Heart right ventricle (tissue), 16 donors: ENCODE results near the gene VENTX. TPM values are rescaled to one million over a fixed set of nuclear protein-coding genes. Genes with fewer than 3 reads are reported as not detected.

ENCODE experiments used
- ATAC-seq, 8 donors: fragments of 200-7000 bp; cut with Tn5 transposase; one replicate each; pipeline ENCODE4 v1.9.1; 2020; ENCODE audit warnings: mild to moderate bottlenecking in 8 of 8, moderate library complexity in 8 of 8, moderate number of reproducible peaks in 1 of 8
- DNase-seq, 2 donors: peaks; one replicate each; pipeline ENCODE4 v3.0.0-alpha.2; 2020
- H3K27ac ChIP-seq, 10 donors: fragments of 200-600 bp; sonication (generic) in 2 of 10; one replicate each; pipeline versions ENCODE4 v1.5.0 to v1.8.0; 2020 to 2022; ENCODE audit warnings: mild to moderate bottlenecking in 3 of 10
- H3K27me3 ChIP-seq, 7 donors: fragments of 200-600 bp; one replicate each; pipeline ENCODE4 v1.8.0; 2021 to 2022; ENCODE audit warnings: mild to moderate bottlenecking in 2 of 7
- H3K36me3 ChIP-seq, 9 donors: fragments of 200-600 bp; sonication (generic) in 1 of 9; one replicate each; pipeline versions ENCODE4 v1.5.0 to v1.8.0; 2020 to 2022; ENCODE audit warnings: mild to moderate bottlenecking in 2 of 9
- H3K4me1 ChIP-seq, 9 donors: fragments of 200-600 bp; sonication (generic) in 1 of 9; one replicate each; pipeline versions ENCODE4 v1.5.0 to v1.8.0; 2020 to 2022; ENCODE audit warnings: mild to moderate bottlenecking in 4 of 9
- H3K4me3 ChIP-seq, 10 donors: fragments of 200-600 bp; sonication (generic) in 2 of 10; one replicate each; pipeline versions ENCODE4 v1.5.0 to v1.8.0; 2020 to 2022; ENCODE audit warnings: mild to moderate bottlenecking in 7 of 10, moderate library complexity in 2 of 10
- H3K9me3 ChIP-seq, 11 donors: fragments of 200-600 bp in 10 of 11; sonication (generic) in 2 of 11; one replicate each; pipeline versions ENCODE4 v1.5.0 to v1.8.0; 2013 to 2022; ENCODE audit warnings: mild to moderate bottlenecking in 2 of 11, control low read depth in 1 of 11, moderate library complexity in 1 of 11
- WGBS, 2 donors: extraction: QIAGEN DNeasy Blood & Tissue Kit; methylation state at CpG; one replicate each; pipeline ENCODE4 v1.1.7; 2013; ENCODE audit warnings: inconsistent platforms in 1 of 2; 5-methylcytosine and 5-hydroxymethylcytosine counted together
- intact Hi-C, 10 donors: fragments of 100-400 bp; cut with DNase I; formaldehyde crosslinking; loops; one replicate each; pipeline versions ENCODE4 v1.11.1 to v1.14.2; 2022
- polyA plus RNA-seq, 2 donors: library from polyadenylated mRNA; stranded (reverse); fragments of 200-250 nt; gene quantifications; one replicate each; pipeline ENCODE4 v1.2.3, GENCODE V29; 2013
- total RNA-seq, 10 donors: library from RNA; stranded (reverse); fragmentation: NEBNext Ultra II Directional in 3 of 10; extraction: Animal tissue kit (Norgen Biotek cat#: 25700) in 3 of 10; gene quantifications; one replicate each; pipeline versions ENCODE4 v1.2.1 to v1.2.4, GENCODE V29; 2021 to 2023
- TF ChIP-seq, protein P1 (sequence below), 9 donors: fragments of 200-600 bp; sonication (generic) in 2 of 9; IDR thresholded peaks; one replicate each; pipeline versions ENCODE4 v1.5.0 to v1.8.0; 2021 to 2022; ENCODE audit warnings: antibody characterized with exemption in 9 of 9, mild to moderate bottlenecking in 5 of 9, moderate library complexity in 1 of 9
- donor health status: Arrhythmogenic right ventricular cardiomyopathy.
- donor health status: ischemic (EF 13 %, LVEDD 7.1; RV severe dilation, severe dysfunction).
- donor health status: healthy with polysubstance abuse.
- donor health status: DM: no; HTN: yes; CAD: no.
- donor health status: DM: no; HTN: no; CAD: no.
- donor health status: ischemic (EF 25% LVEDD 6.9; RV normal size, moderate dysfunction).
- donor health status: ischemic (EF 25% LVEDD 5.7; RV mildly dilated, moderate dysfunction).
- donor health status: healthy.
- donor health status: DM: yes; HTN: yes; CAD: no.
- donor health status: Ischemic cardiomyopathy.
- donor health status: ischemic (EF 35%, LVEDD 5.7; RV mildly dilated, moderate dysfunction).
- donor health status: nonischemic (EF 11% LVEDD 7.7; RV severe dilation, severe dysfunction).
- donor health status: DM: yes; HTN: yes; CAD: no.
- donor health status: PGD.
- donor health status: ischemic (EF 29% LVEDD 5.4; RV normal size, mild dysfunction).
- donor health status: nonischemic (EF 23%, LVEDD 6.1; RV moderate dilation, normal function).

The VENTX gene
- total and polyA plus RNA-seq, 12 donors = 0.19 to 1.5 (median 0.64) TPM; not detected in 1

DNA sequence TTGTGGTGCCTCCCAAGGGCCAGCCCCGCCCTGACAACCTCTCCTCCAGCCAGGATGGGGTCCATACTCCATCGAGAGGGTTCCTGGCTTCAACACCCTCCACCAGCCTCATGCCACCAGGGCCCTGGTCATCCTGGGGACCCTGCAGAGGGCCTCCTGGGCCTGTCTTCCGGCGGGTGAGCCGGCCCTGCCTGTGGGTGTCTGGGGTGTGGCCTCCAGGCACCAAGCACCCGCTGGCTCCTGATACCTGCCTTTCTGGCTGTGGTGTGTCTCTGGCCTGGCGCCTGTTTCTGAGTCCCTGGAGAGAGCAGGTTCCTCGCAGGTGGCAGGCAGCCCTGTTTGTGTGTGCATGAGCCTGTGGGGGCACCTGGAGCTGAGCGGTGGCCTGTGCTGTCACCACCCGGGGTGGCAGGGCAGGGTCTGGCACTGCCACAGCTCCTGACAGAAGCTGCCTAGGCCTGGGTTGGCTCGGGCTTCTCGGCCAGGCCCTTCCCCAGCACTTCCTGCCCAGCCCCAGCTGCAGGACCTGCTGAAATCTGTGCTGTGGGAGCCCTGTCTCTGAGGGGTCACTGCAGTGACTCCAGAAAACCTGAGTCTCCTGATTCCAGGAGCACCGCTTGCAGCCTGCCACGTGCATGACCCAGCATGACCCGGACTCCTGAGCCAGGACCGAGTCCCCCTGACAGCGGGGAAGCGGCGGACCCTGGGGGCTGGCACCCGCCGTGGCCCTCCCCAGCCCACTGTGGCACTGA is 20.6 kb downstream of the VENTX start:
- peaks cover 0 to 7% (median 0%) of the 10 kb centered on the region in 7 donors for H3K27me3 ChIP-seq
- H3K36me3 ChIP-seq = peaks cover 0 to 4% (median 0%) of the 10 kb centered on the region in 9 donors
- WGBS, 2 donors = 66 to 79% methylated on average over 21 of the region's 21 CpGs
- intact Hi-C loops = no loop called here
- peak in 1 of 8 donors; percentile 1 for ATAC-seq
- no peaks in the 10 kb centered on the region for H3K9me3 ChIP-seq
- H3K4me3 ChIP-seq = peak overlapping the region in 3 of 10 donors; percentile 22 to 30 (median 29)
- TF ChIP-seq, protein P1, sequence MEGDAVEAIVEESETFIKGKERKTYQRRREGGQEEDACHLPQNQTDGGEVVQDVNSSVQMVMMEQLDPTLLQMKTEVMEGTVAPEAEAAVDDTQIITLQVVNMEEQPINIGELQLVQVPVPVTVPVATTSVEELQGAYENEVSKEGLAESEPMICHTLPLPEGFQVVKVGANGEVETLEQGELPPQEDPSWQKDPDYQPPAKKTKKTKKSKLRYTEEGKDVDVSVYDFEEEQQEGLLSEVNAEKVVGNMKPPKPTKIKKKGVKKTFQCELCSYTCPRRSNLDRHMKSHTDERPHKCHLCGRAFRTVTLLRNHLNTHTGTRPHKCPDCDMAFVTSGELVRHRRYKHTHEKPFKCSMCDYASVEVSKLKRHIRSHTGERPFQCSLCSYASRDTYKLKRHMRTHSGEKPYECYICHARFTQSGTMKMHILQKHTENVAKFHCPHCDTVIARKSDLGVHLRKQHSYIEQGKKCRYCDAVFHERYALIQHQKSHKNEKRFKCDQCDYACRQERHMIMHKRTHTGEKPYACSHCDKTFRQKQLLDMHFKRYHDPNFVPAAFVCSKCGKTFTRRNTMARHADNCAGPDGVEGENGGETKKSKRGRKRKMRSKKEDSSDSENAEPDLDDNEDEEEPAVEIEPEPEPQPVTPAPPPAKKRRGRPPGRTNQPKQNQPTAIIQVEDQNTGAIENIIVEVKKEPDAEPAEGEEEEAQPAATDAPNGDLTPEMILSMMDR (IDR thresholded peaks at IDR 0.05) = no peak
- peak overlapping the region in 9 of 10 donors; percentile 23 to 94 (median 62) for H3K27ac ChIP-seq
- no peak for DNase-seq
- H3K4me1 ChIP-seq = peaks cover 10 to 64% (median 41%) of the 10 kb centered on the region in 9 donors

DNA sequence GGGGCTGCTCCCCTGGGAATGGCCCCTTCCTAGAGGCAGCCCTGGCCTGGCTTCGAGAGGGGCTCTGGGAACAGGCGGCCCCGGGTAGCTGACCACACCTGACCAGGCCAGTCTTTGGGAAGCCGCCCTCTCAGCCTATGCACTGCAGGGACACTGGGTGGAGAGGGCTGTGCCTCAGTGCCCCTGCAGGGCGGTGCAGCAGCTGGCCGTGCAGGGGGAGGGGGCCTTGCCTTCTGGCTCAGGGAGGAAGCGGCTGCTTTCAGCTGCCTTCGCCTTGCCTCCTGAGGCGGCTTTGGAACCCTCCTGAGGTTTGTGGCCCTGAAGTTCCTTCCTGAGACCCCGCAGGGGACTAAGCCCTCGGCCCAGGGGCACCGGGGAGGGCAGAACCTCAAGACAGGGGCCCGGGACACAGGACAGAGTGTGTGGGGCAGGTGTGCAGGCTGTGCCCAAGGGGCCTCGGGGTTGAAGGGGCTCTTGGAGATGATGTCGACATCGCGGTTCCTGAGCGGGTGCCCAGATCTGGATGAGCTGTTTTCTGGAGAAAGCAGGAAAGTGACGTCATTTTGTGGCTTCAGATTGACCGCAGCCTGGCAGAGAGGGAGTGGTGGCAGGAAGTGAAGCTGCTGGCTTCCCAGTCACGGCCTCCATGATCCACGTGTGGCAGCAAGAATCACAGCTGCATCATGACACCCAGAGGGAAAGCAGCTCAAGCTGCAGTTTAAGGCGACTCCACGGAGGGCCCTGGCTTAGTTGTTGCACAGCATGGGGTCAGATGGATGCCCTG is 21.4 kb downstream of the VENTX start:
- Histone ChIP-seq H3K27me3 (peaks cover 0 to 7% (median 0%) of the 10 kb centered on the region in 7 donors), H3K36me3 (peaks cover 0 to 4% (median 0%) of the 10 kb centered on the region in 9 donors), H3K27ac (peak overlapping the region in 9 of 10 donors; percentile 23 to 94 (median 62)), H3K4me3 (peak overlapping the region in 1 of 10 donors; percentile 12), H3K4me1 (peaks cover 10 to 63% (median 41%) of the 10 kb centered on the region in 9 donors), H3K9me3 (no peaks in the 10 kb centered on the region)
- TF ChIP-seq, protein P1 (IDR thresholded peaks at IDR 0.05) = no peak
- 48 to 60% methylated on average over 24 of the region's 24 CpGs for WGBS, 2 donors
- peak; percentile 72 to 78 for DNase-seq
- peak in 7 of 8 donors; percentile 4 to 58 (median 18) for ATAC-seq
- intact Hi-C loops = no loop called here

DNA sequence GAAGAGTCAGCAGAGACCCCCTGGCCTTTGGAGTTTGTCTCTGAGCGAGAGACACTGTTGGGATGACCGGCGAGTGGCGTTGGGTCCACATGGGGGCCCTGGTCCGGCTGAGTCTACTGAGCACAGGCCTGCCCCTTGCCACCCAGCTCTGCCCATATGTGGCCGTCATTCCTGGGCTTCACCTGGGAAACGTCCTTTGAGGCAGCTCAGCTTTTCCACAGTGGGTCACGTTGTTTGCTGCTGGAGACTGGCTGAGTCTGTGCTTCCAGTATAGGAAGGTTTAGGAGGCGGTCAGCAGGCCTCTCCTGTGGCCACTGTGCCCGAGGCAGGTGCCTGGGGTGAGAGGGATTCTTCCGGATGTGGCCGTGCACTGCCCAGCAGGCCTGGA is 21.9 kb downstream of the VENTX start:
- Histone ChIP-seq H3K27ac (peak overlapping the region in 7 of 10 donors; percentile 23 to 94 (median 39)), H3K4me3 (no peak overlapping the region), H3K4me1 (peaks cover 10 to 69% (median 41%) of the 10 kb centered on the region in 9 donors), H3K9me3 (no peaks in the 10 kb centered on the region), H3K36me3 (peaks cover 0 to 4% (median 0%) of the 10 kb centered on the region in 9 donors), H3K27me3 (peaks cover 0 to under 1% (median 0%) of the 10 kb centered on the region in 7 donors)
- intact Hi-C loops = no loop called here
- ATAC-seq (no peak), DNase-seq (no peak)
- TF ChIP-seq, protein P1 (IDR thresholded peaks at IDR 0.05) = no peak
- 68 to 72% methylated on average over 12 of the region's 12 CpGs for WGBS, 2 donors
